K562 (cell line): ENCODE data around the gene LENEP.

Experiments
- BHLHE40 ChIP-seq: IDR thresholded peaks from 2 replicates; pipeline ENCODE4 v1.6.1; 2011; ENCODE audit warnings: low read length, improper control_type of control experiment
- E2F8 ChIP-seq: fragments of 450-650 bp; IDR thresholded peaks from 2 replicates; pipeline ENCODE4 v1.7.1; 2018; ENCODE audit warnings: mild to moderate bottlenecking, low read depth; ENCODE audit not compliant: partially characterized antibody
- EP300 ChIP-seq: IDR thresholded peaks from 2 replicates; pipeline ENCODE4 v1.6.1; 2012; ENCODE audit warnings: low read length, improper control_type of control experiment
- HDAC8 ChIP-seq: fragments of 450-650 bp; IDR thresholded peaks from 2 replicates; pipeline ENCODE4 v1.6.1; 2016; ENCODE audit warnings: mild to moderate bottlenecking, missing genetic modification characterization, moderate library complexity, missing compliant biosample characterization
- KLF6 ChIP-seq: fragments of 250-450 bp; sonication (Bioruptor Pico); IDR thresholded peaks from 2 replicates; pipeline ENCODE4 v1.4.0; 2020; ENCODE audit warnings: mild to moderate bottlenecking, moderate library complexity, borderline replicate concordance
- NR2C1 ChIP-seq, 2 experiments: fragments of 450-650 bp; IDR thresholded peaks; 2 replicates each; pipeline ENCODE4 v1.6.1; 2017; ENCODE audit warnings: mild to moderate bottlenecking in 2 of 2, antibody characterized with exemption in 1 of 2, inconsistent platforms in 1 of 2, missing compliant biosample characterization in 1 of 2, missing genetic modification characterization in 1 of 2
- RAD51 ChIP-seq: fragments of 450-650 bp; IDR thresholded peaks from 2 replicates; pipeline ENCODE4 v1.7.1; 2016; ENCODE audit warnings: low read depth, mild to moderate bottlenecking, borderline replicate concordance
- ZFX ChIP-seq: sonication (generic); formaldehyde crosslinking; IDR thresholded peaks from 2 replicates; pipeline ENCODE4 v1.8.0; 2022; ENCODE audit warnings: mild to moderate bottlenecking, missing genetic modification reagents, moderate library complexity
- ZNF121 ChIP-seq: sonication (generic); formaldehyde crosslinking; conservative IDR thresholded peaks from 2 replicates; pipeline ENCODE4 v1.8.0; 2022; ENCODE audit warnings: missing genetic modification reagents
- ZNF398 ChIP-seq: fragments of 250-450 bp; sonication (Bioruptor Pico); IDR thresholded peaks from 2 replicates; pipeline ENCODE4 v1.8.0; 2021; ENCODE audit warnings: moderate library complexity, mild to moderate bottlenecking, inconsistent platforms
- ZNF707 ChIP-seq: fragments of 250-450 bp; sonication (Bioruptor Pico); conservative IDR thresholded peaks from 2 replicates; pipeline ENCODE4 v1.8.0; 2022; ENCODE audit warnings: inconsistent platforms, mild to moderate bottlenecking, moderate library complexity
- ZNF766 ChIP-seq: fragments of 200-800 bp; sonication (Bioruptor generic); conservative IDR thresholded peaks from 2 replicates; pipeline ENCODE4 v1.6.1; 2016; ENCODE audit warnings: missing genetic modification characterization, missing compliant biosample characterization
- TF ChIP-seq, protein P1 (sequence below), 3 experiments: IDR thresholded peaks in 2 of 3; conservative IDR thresholded peaks in 1 of 3; 2 replicates each; pipeline ENCODE4 v1.5.1; 2011 to 2012; ENCODE audit warnings: low read length in 3 of 3, mild to moderate bottlenecking in 3 of 3, control low read depth in 2 of 3, improper control_type of control experiment in 1 of 3, inconsistent platforms in 1 of 3, low read depth in 1 of 3, mixed read lengths in 1 of 3, moderate library complexity in 1 of 3; ENCODE audit not compliant: insufficient read depth in 2 of 3

- TF ChIP-seq, protein P1, sequence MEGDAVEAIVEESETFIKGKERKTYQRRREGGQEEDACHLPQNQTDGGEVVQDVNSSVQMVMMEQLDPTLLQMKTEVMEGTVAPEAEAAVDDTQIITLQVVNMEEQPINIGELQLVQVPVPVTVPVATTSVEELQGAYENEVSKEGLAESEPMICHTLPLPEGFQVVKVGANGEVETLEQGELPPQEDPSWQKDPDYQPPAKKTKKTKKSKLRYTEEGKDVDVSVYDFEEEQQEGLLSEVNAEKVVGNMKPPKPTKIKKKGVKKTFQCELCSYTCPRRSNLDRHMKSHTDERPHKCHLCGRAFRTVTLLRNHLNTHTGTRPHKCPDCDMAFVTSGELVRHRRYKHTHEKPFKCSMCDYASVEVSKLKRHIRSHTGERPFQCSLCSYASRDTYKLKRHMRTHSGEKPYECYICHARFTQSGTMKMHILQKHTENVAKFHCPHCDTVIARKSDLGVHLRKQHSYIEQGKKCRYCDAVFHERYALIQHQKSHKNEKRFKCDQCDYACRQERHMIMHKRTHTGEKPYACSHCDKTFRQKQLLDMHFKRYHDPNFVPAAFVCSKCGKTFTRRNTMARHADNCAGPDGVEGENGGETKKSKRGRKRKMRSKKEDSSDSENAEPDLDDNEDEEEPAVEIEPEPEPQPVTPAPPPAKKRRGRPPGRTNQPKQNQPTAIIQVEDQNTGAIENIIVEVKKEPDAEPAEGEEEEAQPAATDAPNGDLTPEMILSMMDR (IDR thresholded peaks at IDR 0.05 in 2 of 3, conservative IDR thresholded peaks at IDR 0.05 in 1 of 3; ENCODE audit: insufficient read depth in 2 of 3, low read depth in 1 of 3, low read length in 3 of 3) = peak in 1 of 3 experiments; percentile 25; a peak in 2 of 6 replicates
- TF ChIP-seq ZNF398 (CRISPR knock-in tag) (no peak), NR2C1 (IDR thresholded peaks at IDR 0.05) (no peak), NR2C1 (tag; IDR thresholded peaks at IDR 0.05) (no peak), BHLHE40 (no peak), ZNF121 (no peak), E2F8 (no peak), ZNF707 (no peak), HDAC8 (tag) (no peak), EP300 (no peak), RAD51 (no peak), KLF6 (CRISPR knock-in tag) (no peak), ZNF766 (CRISPR knock-in tag) (no peak), ZFX (CRISPR knock-in tag) (0 out of 2 replicates have a peak, but pooled peaks have one; percentile 9)
Observed at GRCh38 chr1:154983776-154984466, 9.5 kb upstream of the LENEP start.
